Stimulated activated CD8-positive, alpha-beta memory T cell treated with anti-CD3 and anti-CD28 coated beads, Interleukin-4, amount 100 ng/mL, for 24 hours (primary cell): ENCODE measurements around the gene CCT5.
"Not testable (repeated sequence)": the region's sequence is repeated elsewhere in the genome, so short reads cannot be mapped to it uniquely, and the experiment has no call there.

Experiments used
- DNase-seq: peaks from one replicate; pipeline ENCODE4 v3.0.0-alpha.2; 2020; ENCODE audit warnings: low read depth

Gene CCT5

GRCh38 chr5:10246761-10247160 is 3.3 kb upstream of the CCT5 start:
- no peak for DNase-seq

- not testable (repeated sequence) for DNase-seq
Measured at GRCh38 chr5:10247217-10247616, 2.9 kb upstream of the CCT5 start.

DNA sequence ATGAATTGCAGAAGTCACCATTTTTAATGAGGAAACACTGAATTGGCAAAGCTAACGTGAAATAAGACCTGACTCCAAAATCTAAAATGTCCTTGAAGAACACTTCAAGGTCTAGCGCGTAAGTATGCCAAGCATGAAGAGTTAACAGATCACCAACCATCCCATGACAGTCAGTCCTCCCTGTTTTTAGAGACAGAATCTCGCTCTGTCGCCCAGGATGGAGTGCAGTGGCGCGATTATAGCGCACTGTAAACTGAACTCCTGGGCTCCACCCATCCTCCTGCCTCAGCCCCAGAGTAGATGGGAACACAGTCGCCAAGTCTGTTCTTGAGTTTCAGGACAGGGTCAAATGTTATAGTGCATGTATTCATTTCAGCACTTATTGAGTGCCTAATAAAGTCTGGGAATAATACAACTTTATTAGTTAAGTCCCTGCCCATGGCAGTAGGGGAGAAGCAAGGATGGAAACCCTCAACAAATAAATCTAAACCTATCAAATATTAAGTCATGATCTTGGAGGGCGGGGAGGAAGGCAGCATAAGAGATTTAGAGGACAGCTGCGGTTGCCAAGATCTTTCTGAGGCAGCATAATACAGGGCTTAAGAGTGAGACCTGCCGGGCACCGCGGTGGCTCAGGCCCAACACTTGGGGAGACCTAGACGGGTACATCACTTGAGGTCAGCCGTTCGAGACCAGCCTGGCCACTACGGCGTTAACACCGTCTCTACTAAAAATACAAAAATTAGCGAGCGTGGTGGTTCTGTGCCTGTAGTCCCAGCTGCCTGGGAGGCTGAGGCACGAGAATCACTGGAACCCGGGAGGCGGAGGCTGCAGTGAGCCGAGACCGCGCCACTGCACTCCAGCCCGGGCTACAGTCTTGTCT is 1.5 kb upstream of the CCT5 start:
- DNase-seq = no peak

DNA sequence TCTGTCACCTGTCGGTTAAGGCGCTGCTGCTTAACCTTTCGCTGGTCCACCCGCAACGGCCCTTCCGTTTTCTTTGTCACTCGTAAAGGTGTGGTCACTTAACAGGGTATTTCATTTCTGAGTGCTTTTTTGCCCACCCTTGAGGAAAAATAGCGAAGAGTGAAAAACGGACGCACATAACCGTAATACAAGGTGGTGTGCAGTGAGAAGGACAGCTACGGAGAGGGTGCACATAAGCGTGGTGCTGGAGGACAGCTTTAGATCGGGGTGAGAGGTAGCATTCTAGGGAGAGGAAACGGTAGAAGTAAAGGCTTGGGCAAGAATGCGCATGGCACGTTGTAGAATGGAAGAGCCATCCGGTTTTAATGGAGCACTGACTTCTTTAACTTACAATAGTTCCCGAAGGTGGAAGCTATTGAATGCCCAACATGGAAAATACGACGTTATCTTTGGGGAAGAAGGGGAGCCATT is 761 bp downstream of the CCT5 start:
- DNase-seq = no peak

GRCh38 chr5:10251405-10251804 is 1.3 kb downstream of the CCT5 start:
- DNase-seq = no peak

GRCh38 chr5:10253390-10253789 is 3.3 kb downstream of the CCT5 start:
- no peak for DNase-seq

GRCh38 chr5:10254686-10255085 is 4.6 kb downstream of the CCT5 start:
- DNase-seq = no peak

DNA sequence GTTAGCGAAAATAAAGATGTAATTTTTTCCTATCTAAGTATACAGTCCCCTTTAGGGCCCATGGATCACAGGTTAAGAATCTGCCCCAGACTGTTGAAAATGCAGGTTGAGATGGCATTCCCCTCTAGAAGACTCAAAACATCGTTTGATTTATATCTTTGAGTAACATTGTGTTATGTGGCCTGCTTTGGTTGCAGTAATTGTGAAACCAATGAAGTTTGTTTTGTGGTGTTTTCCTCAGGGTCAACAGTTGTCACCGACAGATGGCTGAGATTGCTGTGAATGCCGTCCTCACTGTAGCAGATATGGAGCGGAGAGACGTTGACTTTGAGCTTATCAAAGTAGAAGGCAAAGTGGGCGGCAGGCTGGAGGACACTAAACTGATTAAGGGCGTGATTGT is 7.8 kb downstream of the CCT5 start:
- no peak for DNase-seq

DNA sequence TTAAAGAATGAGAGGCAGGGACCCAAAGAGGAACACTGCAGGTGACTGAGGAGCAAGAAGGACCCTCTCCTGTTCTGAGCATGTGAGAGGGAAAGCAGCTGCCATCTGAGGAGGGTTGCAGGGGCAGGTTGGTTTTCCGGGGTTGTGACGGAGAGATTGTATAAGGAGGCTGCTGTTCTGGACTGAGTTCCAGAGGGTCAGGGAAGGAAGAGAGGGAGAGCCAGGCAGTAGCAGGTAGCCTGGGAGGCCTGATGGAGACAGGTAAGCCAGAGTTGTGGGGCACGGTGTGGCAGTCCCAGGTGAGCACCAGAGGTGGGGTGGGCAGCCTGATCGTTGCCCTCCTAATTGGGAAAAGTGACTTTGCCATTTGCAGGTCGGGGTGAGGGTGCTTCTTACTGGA is 9.8 kb downstream of the CCT5 start:
- DNase-seq = no peak

- DNase-seq = no peak
Measured at GRCh38 chr5:10261065-10261464, 11.0 kb downstream of the CCT5 start.

DNA sequence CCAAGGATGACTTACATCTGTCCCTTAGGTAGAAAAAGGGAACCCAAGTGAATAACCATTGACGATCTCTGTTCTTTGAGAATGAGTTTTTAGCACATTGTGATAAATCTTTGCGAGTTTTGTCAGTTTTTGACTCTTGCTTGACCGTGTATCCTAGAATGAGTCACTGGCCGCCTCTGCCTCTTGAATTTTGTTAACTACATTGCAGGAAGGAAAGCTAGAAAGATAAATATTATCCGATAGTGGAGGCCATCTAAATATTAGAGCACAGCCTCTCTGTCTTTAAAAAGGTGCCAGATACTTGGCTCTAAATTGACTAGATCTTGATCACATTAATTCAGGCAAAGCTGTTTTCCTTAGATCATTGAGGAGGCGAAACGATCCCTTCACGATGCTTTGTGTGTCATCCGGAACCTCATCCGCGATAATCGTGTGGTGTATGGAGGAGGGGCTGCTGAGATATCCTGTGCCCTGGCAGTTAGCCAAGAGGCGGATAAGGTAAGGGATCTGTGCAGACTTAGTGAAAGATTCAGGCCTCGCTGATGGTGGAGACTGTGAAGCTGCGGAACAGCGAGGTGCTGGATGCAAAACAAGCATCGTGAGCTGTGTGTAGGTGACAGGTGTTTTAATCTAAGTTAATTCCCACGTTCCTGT is 12.2 kb downstream of the CCT5 start:
- no peak for DNase-seq

GRCh38 chr5:10262995-10263394 is 12.9 kb downstream of the CCT5 start:
- DNase-seq = no peak

DNA sequence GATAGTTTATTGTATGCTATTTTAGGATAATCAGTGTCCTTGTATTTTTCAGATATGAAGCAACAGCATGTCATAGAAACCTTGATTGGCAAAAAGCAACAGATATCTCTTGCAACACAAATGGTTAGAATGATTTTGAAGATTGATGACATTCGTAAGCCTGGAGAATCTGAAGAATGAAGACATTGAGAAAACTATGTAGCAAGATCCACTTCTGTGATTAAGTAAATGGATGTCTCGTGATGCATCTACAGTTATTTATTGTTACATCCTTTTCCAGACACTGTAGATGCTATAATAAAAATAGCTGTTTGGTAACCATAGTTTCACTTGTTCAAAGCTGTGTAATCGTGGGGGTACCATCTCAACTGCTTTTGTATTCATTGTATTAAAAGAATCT is 14.5 kb downstream of the CCT5 start:
- DNase-seq = no peak

DNA sequence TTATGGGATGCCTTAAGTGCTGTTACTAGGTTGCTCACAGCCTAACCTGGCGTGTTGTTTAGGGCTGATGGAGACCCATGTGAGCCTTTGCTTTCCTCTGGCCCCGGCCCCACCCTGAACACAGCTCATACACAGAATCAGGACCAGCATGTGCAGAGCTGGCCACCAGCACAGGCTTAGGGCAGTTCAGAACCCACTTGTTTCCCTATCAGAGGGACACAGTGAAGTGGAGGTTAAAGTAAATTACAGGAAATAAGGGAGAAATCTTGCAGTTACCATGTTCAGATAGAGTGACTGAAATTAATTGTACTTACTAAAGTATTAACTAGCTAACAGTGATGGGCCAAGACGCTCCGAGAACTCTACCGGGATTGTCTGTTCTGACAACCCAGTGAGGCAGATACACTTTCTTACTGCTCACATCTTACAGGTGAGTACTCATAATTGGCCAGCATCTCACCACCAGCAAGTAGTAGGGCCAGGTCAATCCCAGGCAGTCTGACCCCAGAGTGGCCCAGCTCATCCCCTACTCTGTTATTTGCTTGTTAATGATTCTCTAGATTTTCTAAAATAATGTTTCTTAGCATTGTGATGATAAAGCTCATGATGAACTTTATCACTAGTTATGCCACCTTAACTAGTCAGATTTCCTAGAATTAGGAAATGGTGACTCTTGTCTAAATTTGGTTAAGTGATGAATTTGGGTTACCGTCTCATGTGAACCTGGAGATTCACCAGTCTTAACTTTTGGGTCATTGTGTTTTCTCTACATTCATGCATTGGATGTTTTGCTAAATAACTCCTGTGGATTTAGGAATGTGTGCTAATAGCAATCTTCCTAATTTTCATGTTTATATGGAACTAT is 15.4 kb downstream of the CCT5 start:
- no peak for DNase-seq

DNA sequence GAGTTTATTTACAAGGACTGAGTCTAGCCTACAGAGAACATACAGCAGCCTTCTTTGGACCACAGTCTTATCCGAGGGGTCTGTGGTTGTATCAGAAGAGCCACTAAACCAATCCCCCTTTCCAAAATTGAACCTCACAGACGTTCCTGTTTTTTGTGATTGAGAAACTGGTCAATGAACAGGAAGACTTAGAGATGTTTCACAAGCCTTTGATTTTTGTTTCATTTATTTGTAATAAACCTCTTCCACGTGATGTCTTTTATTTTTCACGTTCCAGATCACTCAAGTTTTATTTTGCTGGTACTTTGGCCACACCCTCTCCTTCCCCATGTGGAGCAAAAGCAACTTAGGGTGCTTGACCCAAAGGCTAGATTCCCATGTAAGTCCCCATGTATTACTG is 16.1 kb downstream of the CCT5 start:
- no peak for DNase-seq

DNA sequence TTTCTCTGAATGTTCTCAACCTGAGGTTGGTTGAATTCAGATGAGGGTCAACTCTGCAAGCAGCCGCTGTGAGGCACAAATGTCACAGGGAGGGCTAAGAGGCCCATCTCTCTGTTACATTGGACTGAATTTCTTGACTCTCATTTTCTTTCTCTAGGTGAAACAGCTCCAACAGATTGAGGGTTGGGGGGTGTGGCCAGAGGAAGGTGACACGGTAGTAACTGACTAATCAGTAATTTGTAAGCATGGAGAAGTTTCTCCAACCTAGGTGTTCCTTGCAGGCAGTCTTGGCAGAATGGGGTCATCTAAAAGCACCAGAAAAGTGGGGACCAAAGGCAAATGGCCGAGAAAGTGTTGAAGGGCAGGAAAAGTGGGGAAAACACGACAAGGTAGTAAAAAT is 16.8 kb downstream of the CCT5 start:
- no peak for DNase-seq

GRCh38 chr5:10268100-10268499 is 18.0 kb downstream of the CCT5 start:
- DNase-seq = no peak

GRCh38 chr5:10272053-10272874 is 22.2 kb downstream of the CCT5 start:
- no peak for DNase-seq

GRCh38 chr5:10272875-10273209 is 22.8 kb downstream of the CCT5 start:
- not testable (repeated sequence) for DNase-seq

DNA sequence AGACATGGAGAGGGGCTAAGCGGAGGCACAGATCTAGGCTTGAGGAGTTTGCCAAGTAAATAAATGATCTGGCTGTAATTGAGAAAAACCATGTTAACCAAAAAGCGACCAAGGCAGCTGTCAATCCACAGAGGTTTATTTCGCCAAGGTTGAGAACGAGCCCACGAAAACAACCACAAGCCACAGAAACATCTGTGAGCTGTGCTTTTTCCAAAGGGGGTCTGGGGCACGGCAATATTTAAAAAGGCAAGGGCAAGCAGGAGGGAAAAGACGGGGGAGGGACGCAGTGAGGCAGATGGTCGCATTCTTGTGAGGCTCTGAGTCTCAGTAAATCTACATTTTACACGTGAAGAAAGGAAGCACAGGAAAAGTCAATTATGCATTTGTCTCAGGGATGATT is 25.4 kb downstream of the CCT5 start:
- DNase-seq = no peak

GRCh38 chr5:10275991-10276390 is 25.9 kb downstream of the CCT5 start:
- no peak for DNase-seq

DNA sequence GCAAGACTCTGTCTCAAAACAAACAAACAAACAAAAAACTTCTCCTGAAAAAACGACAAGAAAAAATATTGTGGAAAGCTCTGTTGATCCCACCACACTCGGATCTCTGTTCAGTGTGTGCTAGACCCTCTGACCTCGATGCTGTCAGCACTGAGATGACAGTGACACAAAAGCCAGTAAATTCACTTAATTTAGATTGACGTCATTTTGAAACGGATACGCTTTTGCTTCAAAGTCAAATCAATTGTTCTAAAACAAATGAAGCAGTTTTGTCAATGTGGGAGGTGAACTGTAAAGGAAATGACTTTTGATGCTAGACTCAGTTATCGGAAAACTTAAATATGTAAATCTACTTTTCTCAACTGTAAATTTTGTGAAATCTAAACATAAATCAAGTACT is 26.6 kb downstream of the CCT5 start:
- DNase-seq = no peak
